HG02678 (cell line): Measurements from ENCODE around the gene GALNT17.

Experiments
- ATAC-seq: cut with Tn5 transposase; IDR thresholded peaks from one replicate; pipeline ENCODE4 v1.9.1; 2021; ENCODE audit warnings: mild to moderate bottlenecking, moderate library complexity; ENCODE audit not compliant: unreplicated experiment

GALNT17 gene

GRCh38 chr7:71377469-71377868 lies 245.5 kb downstream of the GALNT17 start:
- ATAC-seq = no peak

DNA sequence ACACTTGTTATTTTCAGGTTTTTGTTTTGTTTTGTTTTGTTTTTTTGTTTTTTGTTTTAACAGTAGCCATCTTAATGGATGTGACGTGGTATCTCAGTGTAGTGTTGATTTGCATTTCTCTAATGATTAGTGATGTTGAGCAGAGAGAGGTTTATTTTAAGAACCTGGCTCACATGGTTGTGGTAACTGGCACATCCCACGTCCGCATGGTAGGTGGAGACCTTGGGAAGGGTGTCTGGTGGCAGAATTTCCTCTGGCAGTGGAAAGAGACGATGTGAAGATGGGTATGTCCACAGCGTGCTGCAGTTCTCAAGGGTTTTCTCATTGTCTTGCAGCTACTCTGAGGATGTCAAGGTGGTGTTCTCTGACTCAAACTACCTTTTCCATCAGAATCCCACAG lies 252.2 kb downstream of the GALNT17 start:
- no peak for ATAC-seq

DNA sequence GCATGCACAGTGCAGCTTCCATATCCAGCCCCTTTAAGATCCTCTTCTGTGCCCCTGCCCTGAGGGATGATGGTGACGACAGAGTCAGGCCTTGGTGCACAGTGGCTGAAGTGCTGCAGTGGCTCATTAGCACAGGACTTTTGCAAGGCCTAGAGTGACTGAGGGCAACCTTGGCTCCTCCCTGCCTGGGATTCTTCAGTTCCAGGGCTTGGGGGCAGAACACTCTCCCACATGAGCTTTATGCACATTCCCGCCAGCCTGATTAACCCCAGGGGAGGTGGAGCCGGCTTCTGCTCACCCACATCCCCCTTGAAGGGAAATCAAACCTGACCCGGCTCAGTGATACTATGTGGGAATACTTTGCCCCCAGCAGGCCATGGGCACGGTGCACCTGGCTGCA lies 253.4 kb downstream of the GALNT17 start:
- ATAC-seq = no peak

DNA sequence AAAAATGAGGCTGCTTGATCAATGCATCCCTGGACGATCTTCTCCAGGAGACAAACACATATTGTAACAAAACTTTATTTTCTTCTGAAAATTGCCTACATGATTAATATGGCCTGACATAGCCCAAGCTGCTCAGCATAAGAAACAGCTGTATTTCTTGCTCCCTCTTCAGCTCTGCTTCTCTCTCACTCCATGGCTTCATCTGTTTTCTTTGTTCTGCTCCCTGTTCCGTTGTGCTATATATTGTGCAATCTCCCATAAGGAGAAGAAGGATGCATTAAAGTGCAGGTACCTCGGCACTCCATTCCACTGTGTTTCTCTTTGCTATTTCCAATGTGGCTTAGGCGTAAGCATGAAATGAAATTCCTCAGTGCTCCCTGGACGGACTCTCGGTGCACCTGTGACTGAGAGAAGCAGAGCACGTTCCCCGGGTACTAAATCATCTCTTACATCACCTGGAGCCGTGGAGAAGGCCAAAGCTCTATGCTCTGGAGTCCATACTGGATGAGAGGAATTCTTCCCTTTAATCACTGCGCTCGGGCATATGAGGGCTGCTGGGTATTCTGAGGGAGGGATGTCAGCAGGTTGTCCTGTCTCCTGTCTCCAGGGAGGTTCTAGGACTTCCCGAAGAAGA lies 254.3 kb downstream of the GALNT17 start:
- ATAC-seq = no peak

- no peak for ATAC-seq
These were observed 256.2 kb downstream of the GALNT17 start for GRCh38 chr7:71388181-71388580.

GRCh38 chr7:71389976-71390375 lies 258.0 kb downstream of the GALNT17 start:
- no peak for ATAC-seq

GRCh38 chr7:71393661-71394060 lies 261.7 kb downstream of the GALNT17 start:
- no peak for ATAC-seq

DNA sequence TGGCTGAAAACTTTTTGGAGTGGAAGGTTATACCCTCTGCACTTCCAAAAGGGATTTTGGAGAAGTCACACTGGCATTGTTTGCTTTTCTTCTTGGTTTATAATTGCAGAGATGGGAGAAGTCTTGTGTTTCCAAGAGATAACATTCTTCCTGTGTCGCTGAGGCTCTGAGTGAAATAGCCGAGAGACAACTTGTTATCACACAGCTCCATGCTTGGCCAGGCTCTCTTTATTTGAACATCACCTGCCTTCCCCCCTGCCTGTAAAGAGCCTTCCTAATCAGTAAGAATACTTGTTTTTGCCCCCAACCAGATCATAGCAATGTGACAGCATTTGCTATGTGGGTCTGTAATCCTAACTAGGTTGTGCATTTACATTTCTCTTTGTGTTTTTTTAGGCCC lies 270.7 kb downstream of the GALNT17 start:
- no peak for ATAC-seq

DNA sequence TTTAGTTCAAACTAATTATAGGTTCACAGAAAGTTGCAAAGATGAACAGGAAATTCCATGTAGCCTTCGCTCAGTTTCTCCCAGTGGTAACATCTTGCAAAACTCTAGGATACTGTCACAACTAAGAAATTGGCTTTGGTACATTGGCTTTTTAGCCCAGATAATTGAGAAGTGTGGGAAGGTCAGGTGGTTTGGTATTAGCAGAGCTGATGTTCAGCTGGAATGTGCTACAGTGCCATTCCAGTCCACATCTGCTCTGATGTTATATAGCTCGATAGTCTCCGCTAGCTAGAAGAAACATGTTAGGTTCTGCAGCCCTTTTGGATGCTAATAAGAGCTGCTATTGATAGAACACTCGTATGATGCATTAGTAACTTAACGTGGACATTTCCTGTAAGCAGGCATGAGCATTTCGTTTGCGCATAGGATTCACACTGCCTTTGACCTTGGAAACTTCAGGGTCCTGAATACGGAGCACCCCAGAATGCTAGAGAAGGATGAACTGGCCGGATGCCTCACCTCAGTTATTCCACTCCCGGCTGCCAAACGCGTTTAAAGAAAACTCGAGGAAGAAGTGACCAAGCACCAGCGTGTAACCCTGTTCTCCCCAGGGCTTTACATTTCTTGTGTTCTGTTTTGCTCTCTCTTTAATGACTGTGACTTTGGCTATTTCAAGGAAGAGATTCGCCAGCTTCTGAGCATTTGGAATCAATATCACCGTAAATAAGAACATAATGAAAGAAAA lies 271.4 kb downstream of the GALNT17 start:
- ATAC-seq = no peak

DNA sequence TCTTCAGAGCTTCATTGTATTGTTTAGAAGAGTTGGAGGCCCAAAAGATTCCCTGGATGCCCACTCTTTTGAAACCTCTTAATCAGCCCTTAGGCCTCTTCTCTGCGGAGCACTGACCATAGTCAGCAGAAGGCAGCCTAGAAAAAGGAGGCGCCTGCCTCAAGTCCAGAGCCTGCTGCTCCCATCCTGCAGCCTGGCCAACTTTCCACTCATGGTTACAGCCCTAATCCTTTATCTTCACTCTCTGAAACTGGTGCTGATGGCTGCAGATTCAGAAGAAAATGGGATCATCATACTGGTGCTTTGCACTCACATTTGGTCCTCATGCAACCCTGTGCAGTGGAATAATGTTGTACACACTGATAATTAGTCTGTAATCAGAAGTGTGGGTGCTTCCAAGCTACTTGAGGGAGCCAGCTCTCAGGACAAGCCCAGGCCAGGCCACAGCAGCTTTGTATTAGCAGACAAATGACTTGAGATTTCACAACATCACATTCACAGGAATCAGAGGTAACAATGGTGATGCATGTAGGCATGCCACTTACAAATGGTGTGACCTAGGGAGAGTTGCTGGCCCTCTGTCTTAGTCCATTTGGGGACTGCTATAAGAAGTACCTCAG lies 272.9 kb downstream of the GALNT17 start:
- ATAC-seq = no peak

GRCh38 chr7:71408271-71408670 lies 276.3 kb downstream of the GALNT17 start:
- no peak for ATAC-seq

DNA sequence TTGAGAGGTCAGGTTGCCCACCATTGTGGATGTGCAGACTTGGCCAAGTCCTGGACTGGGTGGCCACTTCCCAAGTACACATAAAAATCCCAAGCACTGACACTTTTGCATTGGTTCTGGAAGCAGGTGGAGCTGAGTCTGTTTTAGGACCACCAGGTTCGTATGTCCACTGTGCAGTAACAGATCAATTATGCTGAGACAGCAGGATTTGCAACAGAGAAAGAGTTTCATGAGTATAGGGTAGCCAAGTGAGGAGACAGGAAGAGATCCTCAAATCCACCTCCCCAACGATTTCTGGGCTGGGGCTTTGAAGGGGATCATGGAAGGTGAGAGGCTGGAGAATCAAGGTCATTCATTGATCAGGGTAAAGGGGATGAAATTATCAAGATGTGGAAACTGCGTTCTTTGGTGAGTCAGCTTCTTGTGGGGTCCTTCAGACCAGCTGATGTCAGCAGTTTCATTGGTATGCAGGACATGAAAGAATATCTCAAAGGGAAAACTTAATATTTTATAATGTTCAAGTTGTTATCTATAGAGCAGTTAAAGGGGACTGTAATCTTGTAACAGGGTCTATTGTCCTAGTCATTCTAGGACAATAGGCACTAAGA lies 277.7 kb downstream of the GALNT17 start:
- no peak for ATAC-seq

GRCh38 chr7:71411475-71411874 lies 279.5 kb downstream of the GALNT17 start:
- no peak for ATAC-seq

DNA sequence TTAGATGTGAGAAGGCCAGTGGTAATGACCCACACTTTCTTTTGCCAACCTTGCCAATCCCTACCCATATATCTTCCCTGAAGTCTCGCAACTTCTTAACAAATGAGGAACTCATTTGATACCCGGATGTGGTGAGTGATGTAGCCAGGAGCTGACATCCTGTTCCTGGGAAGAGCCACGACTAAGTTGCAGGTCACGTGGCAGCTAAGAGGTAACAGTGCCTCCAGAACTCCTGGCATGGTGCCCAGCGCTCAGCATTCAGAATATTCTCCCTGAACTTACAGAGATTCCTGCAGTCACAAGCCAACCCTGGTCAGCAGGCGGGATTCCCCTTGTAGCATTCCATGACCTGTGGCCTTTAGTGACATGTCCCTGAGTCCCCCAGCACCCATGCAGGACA lies 282.5 kb downstream of the GALNT17 start:
- no peak for ATAC-seq

- ATAC-seq = no peak
These were observed 287.8 kb downstream of the GALNT17 start for GRCh38 chr7:71419546-71420337.

DNA sequence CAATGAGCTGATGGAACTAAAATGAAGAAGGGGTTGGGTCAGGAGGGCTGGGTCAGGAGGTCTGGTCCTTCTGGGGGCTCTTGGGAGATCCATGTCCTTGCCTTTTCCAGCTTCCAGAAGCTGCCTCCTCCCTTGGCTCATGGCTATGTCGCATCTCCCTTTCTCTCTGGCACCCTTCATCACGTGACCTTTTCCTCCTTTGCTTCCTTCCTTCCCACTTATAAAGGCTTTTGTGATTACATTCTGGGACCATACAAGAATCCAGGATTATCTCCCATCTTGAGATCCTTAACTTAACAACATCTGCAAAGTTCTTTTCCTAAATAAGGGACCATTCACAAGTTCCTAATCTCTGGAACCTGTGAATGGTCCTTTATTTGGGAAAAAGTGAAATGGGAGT lies 290.2 kb downstream of the GALNT17 start:
- no peak for ATAC-seq

- ATAC-seq = no peak
These were observed 292.5 kb downstream of the GALNT17 start for GRCh38 chr7:71424166-71425035.

GRCh38 chr7:71429083-71429482 lies 297.1 kb downstream of the GALNT17 start:
- ATAC-seq = no peak

DNA sequence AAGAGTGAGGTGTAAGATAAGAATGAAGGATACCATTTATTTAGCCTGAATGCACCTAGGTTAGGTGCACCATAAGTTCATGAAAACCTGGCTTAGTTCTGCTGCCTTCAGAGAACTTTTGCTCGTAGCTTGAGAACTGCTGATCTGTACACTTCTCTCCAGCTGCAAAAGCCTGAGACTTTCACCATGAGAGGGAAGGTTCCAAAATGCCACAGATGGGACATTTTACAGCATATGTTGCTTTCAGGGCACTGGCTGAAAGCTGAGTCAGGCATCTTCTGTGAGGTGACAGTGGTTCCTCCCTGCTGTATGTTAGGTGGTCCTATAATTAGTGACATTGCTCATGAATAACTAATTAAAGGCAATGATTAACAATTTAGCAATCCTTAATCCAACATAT lies 298.3 kb downstream of the GALNT17 start:
- no peak for ATAC-seq

- ATAC-seq = no peak
These were observed 307.4 kb downstream of the GALNT17 start for GRCh38 chr7:71439321-71439720.
